SK-N-SH treated with all-trans-retinoic acid at 6 μM for 48 hours (cell line): Measurements from ENCODE around the gene AUTS2.

Experiments used
- GLIS3 ChIP-seq: fragments of 250-450 bp; sonication (Bioruptor Pico); IDR thresholded peaks from 2 replicates; pipeline ENCODE4 v1.5.0; 2020; ENCODE audit warnings: mild to moderate bottlenecking, moderate library complexity
- ZFP30 ChIP-seq: fragments of 450-650 bp; formaldehyde crosslinking; IDR thresholded peaks from 2 replicates; pipeline ENCODE4 v1.5.0; 2022; ENCODE audit warnings: mild to moderate bottlenecking, moderate library complexity
- TF ChIP-seq, protein P1 (sequence below): fragments of 250-450 bp; sonication (Bioruptor Pico); IDR thresholded peaks from 2 replicates; pipeline ENCODE4 v1.5.1; 2021; ENCODE audit warnings: mild to moderate bottlenecking, moderate library complexity

- TF ChIP-seq GLIS3 (CRISPR knock-in tag) (no peak), ZFP30 (CRISPR knock-in tag) (no peak)
- TF ChIP-seq, protein P1, sequence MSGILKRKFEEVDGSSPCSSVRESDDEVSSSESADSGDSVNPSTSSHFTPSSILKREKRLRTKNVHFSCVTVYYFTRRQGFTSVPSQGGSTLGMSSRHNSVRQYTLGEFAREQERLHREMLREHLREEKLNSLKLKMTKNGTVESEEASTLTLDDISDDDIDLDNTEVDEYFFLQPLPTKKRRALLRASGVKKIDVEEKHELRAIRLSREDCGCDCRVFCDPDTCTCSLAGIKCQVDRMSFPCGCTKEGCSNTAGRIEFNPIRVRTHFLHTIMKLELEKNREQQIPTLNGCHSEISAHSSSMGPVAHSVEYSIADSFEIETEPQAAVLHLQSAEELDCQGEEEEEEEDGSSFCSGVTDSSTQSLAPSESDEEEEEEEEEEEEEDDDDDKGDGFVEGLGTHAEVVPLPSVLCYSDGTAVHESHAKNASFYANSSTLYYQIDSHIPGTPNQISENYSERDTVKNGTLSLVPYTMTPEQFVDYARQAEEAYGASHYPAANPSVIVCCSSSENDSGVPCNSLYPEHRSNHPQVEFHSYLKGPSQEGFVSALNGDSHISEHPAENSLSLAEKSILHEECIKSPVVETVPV (CRISPR knock-in tag): no peak
Measured at GRCh38 chr7:69602522-69602921, 4.2 kb downstream of the AUTS2 start.
